ENCODE results near the gene MEGF11. TPM values are rescaled to one million over a fixed set of nuclear protein-coding genes. Genes with fewer than 3 reads are reported as not detected.

MEGF11 gene
- total RNA-seq, 4 donors from 2014 or later = 2.4 to 8.5 (median 4.3) TPM

DNA sequence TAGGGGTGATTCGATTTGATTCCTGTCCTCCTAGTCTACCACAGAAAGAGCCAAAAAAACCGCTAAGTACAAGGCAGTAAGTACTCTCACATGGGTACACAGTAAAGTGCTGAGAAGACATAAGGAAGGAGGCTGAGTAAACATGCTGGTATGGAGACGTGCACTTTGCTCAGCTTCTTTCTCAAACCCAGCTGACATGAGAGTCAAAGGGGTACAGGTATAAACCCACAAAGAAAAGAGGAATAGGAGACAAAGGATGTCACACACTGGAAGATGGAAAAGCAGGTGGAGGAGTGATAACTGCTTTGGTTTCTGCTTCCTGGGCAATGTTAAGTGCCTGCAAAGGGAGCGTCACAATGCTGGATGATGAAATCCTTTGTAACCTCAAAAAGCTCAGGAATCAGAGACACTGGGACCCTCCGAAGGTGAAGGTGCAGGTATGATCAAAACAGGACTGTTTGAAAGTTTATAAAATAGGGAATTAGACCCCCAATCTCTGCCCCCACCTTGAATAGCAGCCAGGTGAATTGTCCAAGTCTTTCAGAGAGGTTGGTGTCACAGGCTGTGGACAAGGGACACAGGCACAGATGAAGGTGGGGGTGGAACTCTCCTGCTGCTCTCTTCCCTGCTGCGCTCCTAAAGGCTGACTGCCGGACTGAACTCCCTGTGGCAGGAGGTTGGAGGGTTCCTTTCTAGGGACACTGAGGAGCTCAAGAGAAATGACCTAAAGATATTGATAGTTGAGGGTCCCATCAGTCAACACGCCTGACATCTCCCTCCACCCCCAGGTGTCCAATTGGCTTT lies 282.4 kb downstream of the MEGF11 start:
- peaks cover 47% of the 10 kb centered on the region for H3K27me3 ChIP-seq
- no peak for DNase-seq (ENCODE audit: low spot score in 2 of 2)
- H3K4me1 ChIP-seq = no peaks in the 10 kb centered on the region
- H3K27ac ChIP-seq = no peak overlapping the region
- no peak overlapping the region for H3K4me3 ChIP-seq
- TF ChIP-seq POLR2A (IDR thresholded peaks at IDR 0.05) (no peak), EP300 (IDR thresholded peaks at IDR 0.05) (no peak), POLR2AphosphoS5 (IDR thresholded peaks at IDR 0.05) (no peak)
- TF ChIP-seq, protein P1, sequence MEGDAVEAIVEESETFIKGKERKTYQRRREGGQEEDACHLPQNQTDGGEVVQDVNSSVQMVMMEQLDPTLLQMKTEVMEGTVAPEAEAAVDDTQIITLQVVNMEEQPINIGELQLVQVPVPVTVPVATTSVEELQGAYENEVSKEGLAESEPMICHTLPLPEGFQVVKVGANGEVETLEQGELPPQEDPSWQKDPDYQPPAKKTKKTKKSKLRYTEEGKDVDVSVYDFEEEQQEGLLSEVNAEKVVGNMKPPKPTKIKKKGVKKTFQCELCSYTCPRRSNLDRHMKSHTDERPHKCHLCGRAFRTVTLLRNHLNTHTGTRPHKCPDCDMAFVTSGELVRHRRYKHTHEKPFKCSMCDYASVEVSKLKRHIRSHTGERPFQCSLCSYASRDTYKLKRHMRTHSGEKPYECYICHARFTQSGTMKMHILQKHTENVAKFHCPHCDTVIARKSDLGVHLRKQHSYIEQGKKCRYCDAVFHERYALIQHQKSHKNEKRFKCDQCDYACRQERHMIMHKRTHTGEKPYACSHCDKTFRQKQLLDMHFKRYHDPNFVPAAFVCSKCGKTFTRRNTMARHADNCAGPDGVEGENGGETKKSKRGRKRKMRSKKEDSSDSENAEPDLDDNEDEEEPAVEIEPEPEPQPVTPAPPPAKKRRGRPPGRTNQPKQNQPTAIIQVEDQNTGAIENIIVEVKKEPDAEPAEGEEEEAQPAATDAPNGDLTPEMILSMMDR (IDR thresholded peaks at IDR 0.05) = no peak
- 74% methylated on average over 8 of the region's 8 CpGs for WGBS
- no peaks in the 10 kb centered on the region for H3K9me3 ChIP-seq
- no peaks in the 10 kb centered on the region for H3K36me3 ChIP-seq

DNA sequence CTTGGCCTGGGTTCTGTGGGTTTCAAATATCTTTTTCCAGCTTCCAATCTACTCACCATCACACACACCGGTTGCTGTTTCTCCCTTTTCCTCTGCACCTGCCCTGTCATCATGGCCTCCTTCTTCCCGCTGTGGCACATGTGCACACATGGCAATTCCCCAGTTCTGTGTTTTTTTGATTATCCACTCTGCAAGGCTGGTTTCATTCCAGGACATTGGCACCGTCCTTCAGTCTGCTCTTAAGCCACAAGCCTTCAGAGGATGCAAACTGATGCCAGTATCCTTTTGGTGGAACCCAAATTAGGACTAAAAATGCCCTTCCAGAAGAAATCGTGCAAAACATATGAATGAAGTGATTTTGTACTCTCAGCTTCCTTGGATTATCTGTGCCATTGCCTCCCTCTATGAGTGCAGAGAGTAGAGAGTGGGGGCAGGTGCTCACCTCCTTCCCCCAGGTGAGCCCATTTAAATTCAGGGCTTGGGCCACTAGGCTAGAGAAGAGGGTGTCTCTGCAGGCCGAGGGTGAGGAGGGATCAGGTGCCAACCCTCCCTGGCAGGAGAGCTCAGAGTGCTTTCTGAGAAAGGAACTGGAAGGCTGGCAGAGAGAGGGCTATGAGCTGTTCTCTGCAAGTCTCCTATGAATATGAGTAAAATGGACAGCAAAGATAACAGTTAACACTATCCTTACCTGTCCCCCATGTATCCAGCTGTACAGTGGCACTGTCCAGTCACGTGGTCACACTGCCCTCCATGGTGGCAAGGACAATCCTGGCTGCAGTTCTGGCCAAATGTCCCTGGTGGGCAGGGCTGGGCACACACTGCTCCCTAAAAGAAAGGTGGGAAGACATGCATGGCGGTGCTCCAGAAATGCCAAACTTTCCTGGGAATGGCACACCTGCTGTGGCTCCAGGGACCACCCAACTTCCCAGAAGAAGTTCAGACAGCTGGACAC lies 283.4 kb downstream of the MEGF11 start:
- Histone ChIP-seq H3K27me3 (peaks cover 47% of the 10 kb centered on the region), H3K27ac (no peak overlapping the region), H3K4me1 (no peaks in the 10 kb centered on the region), H3K9me3 (no peaks in the 10 kb centered on the region), H3K4me3 (no peak overlapping the region), H3K36me3 (no peaks in the 10 kb centered on the region)
- 66% methylated on average over 6 of the region's 7 CpGs for WGBS
- no peak for TF ChIP-seq POLR2A (IDR thresholded peaks at IDR 0.05)
- TF ChIP-seq, protein P1 (IDR thresholded peaks at IDR 0.05) = no peak
- TF ChIP-seq POLR2AphosphoS5 (IDR thresholded peaks at IDR 0.05) = no peak
- TF ChIP-seq EP300 (IDR thresholded peaks at IDR 0.05) = no peak
- DNase-seq (ENCODE audit: low spot score in 2 of 2) = no peak

DNA sequence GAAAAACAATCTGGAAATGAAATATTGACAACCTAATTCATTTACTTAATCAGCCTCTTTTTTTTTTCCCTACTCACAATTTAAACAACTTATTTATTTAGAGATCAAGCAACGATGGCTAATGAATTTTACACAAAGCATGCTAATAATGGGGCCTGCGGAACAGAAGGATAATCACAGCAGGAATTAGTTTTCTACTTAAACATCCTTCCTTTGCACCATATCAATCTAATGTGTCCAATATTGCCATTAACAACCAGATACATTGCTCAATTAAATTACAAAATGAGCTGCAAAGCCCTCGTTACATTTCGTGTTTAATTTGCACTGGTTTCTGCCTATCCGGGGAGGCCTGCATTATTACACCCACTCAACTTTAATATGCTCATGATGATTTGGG lies 285.0 kb downstream of the MEGF11 start:
- Histone ChIP-seq H3K36me3 (no peaks in the 10 kb centered on the region), H3K27me3 (peaks cover 54% of the 10 kb centered on the region), H3K27ac (no peak overlapping the region), H3K4me1 (no peaks in the 10 kb centered on the region), H3K9me3 (no peaks in the 10 kb centered on the region), H3K4me3 (no peak overlapping the region)
- DNase-seq (ENCODE audit: low spot score in 2 of 2) = no peak
- WGBS = 87% methylated on average over 5 of the region's 5 CpGs
- TF ChIP-seq, protein P1 (IDR thresholded peaks at IDR 0.05) = no peak
- TF ChIP-seq POLR2AphosphoS5 (IDR thresholded peaks at IDR 0.05) (no peak), EP300 (IDR thresholded peaks at IDR 0.05) (no peak), POLR2A (IDR thresholded peaks at IDR 0.05) (no peak)

DNA sequence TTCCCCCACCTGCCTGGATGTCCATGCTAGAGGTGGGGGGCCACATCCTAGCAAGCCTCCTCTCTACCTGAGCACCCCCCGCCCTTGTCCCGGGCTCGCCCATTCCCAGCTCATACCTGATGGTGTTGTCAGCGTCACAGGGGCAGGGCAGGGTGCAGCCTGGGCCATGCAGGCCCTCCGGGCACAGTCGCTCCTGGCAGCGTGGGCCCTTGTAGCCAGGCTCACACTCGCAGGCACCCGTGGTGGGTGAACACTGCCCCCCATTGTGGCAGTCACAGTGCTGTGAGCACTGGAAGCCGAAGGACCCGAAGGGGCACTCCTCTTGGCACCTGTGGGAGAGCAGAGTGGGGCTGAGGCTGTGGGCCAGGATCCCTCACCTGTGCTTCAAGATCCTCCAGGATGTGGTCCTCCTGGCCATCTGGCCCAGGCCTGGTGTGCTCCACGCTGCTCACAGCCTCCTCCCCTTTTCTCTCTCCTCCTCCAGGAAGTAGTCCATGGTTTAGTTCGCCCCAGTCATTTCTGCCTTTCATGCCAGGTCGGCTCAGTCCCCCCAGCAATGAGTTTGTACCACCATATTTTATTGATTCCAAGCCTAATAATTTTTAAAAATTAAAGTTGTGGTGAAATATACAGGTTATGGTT lies 288.6 kb downstream of the MEGF11 start:
- Histone ChIP-seq H3K27me3 (peaks cover 63% of the 10 kb centered on the region), H3K36me3 (no peaks in the 10 kb centered on the region), H3K4me3 (no peak overlapping the region), H3K27ac (no peak overlapping the region), H3K9me3 (no peaks in the 10 kb centered on the region), H3K4me1 (no peaks in the 10 kb centered on the region)
- no peak for DNase-seq (ENCODE audit: low spot score in 2 of 2)
- TF ChIP-seq, protein P1 (IDR thresholded peaks at IDR 0.05) = no peak
- no peak for TF ChIP-seq POLR2AphosphoS5 (IDR thresholded peaks at IDR 0.05)
- no peak for TF ChIP-seq POLR2A (IDR thresholded peaks at IDR 0.05)
- no peak for TF ChIP-seq EP300 (IDR thresholded peaks at IDR 0.05)
- WGBS = 87% methylated on average over 7 of the region's 14 CpGs
